Neural crest cell (in vitro differentiated cells): Measurements from ENCODE around the gene HOXC4. TPM values are rescaled to one million over a fixed set of nuclear protein-coding genes. Genes with fewer than 3 reads are reported as not detected.

Experiments
- DNase-seq: peaks from one replicate; pipeline ENCODE4 v3.0.0; 2021; ENCODE audit warnings: low read depth, mixed read lengths, low spot score
- H3K27ac Mint-ChIP-seq: one replicate; pipeline ENCODE4 v1.8.0; 2021; ENCODE audit warnings: mild to moderate bottlenecking, mixed read lengths; ENCODE audit not compliant: unreplicated experiment
- H3K27me3 Mint-ChIP-seq: 2 replicates; pipeline ENCODE4 v1.8.0; 2021; ENCODE audit warnings: low read depth, mild to moderate bottlenecking, mixed read lengths
- H3K36me3 Mint-ChIP-seq: 2 replicates; pipeline ENCODE4 v1.8.0; 2021; ENCODE audit warnings: low read depth, mild to moderate bottlenecking, mixed read lengths
- H3K4me1 Mint-ChIP-seq: 2 replicates; pipeline ENCODE4 v1.8.0; 2021; ENCODE audit warnings: mixed read lengths
- H3K4me3 Mint-ChIP-seq: one replicate; pipeline ENCODE4 v1.8.0; 2021; ENCODE audit warnings: mild to moderate bottlenecking, mixed read lengths
- H3K9me3 Mint-ChIP-seq: 2 replicates; pipeline ENCODE4 v1.8.0; 2021; ENCODE audit warnings: mixed read lengths
- CTCF ChIP-seq: fragments of 200-600 bp; sonication (generic); conservative IDR thresholded peaks from 2 replicates; pipeline ENCODE4 v1.5.0; 2021; ENCODE audit warnings: antibody characterized with exemption, mild to moderate bottlenecking
- total RNA-seq: library from RNA; stranded (reverse); gene quantifications from 2 replicates; pipeline ENCODE4 v1.2.1, GENCODE V29; 2021

HOXC4 gene
- total RNA-seq, 1 donor from 2014 or later: 5.6 TPM

GRCh38 chr12:54021432-54022013, 32.1 kb upstream of the HOXC4 start:
- Mint-ChIP-seq H3K36me3 (no peaks in the 10 kb centered on the region), H3K9me3 (no peaks in the 10 kb centered on the region), H3K27me3 (peaks cover 98% of the 10 kb centered on the region), H3K4me1 (peaks cover 18% of the 10 kb centered on the region), H3K27ac (no peak overlapping the region), H3K4me3 (peak overlapping the region; percentile 84)
- no peak for DNase-seq
- no peak for TF ChIP-seq CTCF

GRCh38 chr12:54022960-54023884, 30.4 kb upstream of the HOXC4 start:
- no peak for TF ChIP-seq CTCF
- DNase-seq: no peak
- Mint-ChIP-seq H3K4me3 (peak overlapping the region; percentile 84), H3K36me3 (no peaks in the 10 kb centered on the region), H3K27ac (no peak overlapping the region), H3K27me3 (peaks cover 98% of the 10 kb centered on the region), H3K9me3 (no peaks in the 10 kb centered on the region), H3K4me1 (peaks cover 16% of the 10 kb centered on the region)

GRCh38 chr12:54024127-54024526, 29.5 kb upstream of the HOXC4 start:
- no peak for TF ChIP-seq CTCF
- no peak for DNase-seq
- Mint-ChIP-seq H3K36me3 (no peaks in the 10 kb centered on the region), H3K4me3 (peak overlapping the region; percentile 71), H3K9me3 (no peaks in the 10 kb centered on the region), H3K4me1 (peaks cover 16% of the 10 kb centered on the region), H3K27me3 (peaks cover 100% of the 10 kb centered on the region), H3K27ac (no peak overlapping the region)

- Mint-ChIP-seq H3K27ac (no peak overlapping the region), H3K27me3 (peaks cover 100% of the 10 kb centered on the region), H3K4me3 (peak overlapping the region; percentile 71), H3K36me3 (peaks cover 3% of the 10 kb centered on the region), H3K4me1 (peaks cover 16% of the 10 kb centered on the region), H3K9me3 (no peaks in the 10 kb centered on the region)
- no peak for TF ChIP-seq CTCF
- no peak for DNase-seq
Observed at GRCh38 chr12:54024581-54025305, 28.9 kb upstream of the HOXC4 start.

- peak overlapping the region; percentile 14 for H3K27ac Mint-ChIP-seq
- H3K4me3 Mint-ChIP-seq: peak overlapping the region; percentile 32
- peaks cover 100% of the 10 kb centered on the region for H3K27me3 Mint-ChIP-seq
- H3K9me3 Mint-ChIP-seq: no peaks in the 10 kb centered on the region
- H3K4me1 Mint-ChIP-seq: peaks cover 12% of the 10 kb centered on the region
- DNase-seq: no peak
- H3K36me3 Mint-ChIP-seq: peaks cover 3% of the 10 kb centered on the region
- no peak for TF ChIP-seq CTCF
Observed at GRCh38 chr12:54025499-54026405, 27.9 kb upstream of the HOXC4 start.
